Sigmoid colon (tissue), 4 donors: ENCODE results near the gene CECR2.

ENCODE experiments used
- CTCF ChIP-seq, 4 experiments: fragments of 450-650 bp in 3 of 4; fragments of 200-600 bp in 1 of 4; IDR thresholded peaks; one replicate each; pipeline ENCODE4 v1.5.1; 2016 to 2019; ENCODE audit warnings: antibody characterized with exemption in 4 of 4, mild to moderate bottlenecking in 3 of 4, moderate library complexity in 2 of 4
- EP300 ChIP-seq, 4 donors: sonication (generic); formaldehyde crosslinking; IDR thresholded peaks; one replicate each; pipeline ENCODE4 v1.6.1; 2017; ENCODE audit warnings: antibody characterized with exemption in 4 of 4

GRCh38 chr22:17552737-17553136 lies 183.5 kb downstream of the CECR2 start:
- TF ChIP-seq CTCF (IDR thresholded peaks at IDR 0.05), result no peak
- TF ChIP-seq EP300 (IDR thresholded peaks at IDR 0.05), result no peak
